Neural progenitor cell (in vitro differentiated cells): ENCODE results near the gene ELAPOR2. TPM values are rescaled to one million over a fixed set of nuclear protein-coding genes. Genes with fewer than 3 reads are reported as not detected.
"Not testable (repeated sequence)": the region's sequence is repeated elsewhere in the genome, so short reads cannot be mapped to it uniquely, and the experiment has no call there.

Experiments used
- DNase-seq: peaks from one replicate; pipeline ENCODE4 v3.0.0-alpha.2; 2016; ENCODE audit warnings: low spot score
- H2AFZ ChIP-seq: fragments of 200-600 bp; sonication (generic); replicated peaks from 2 replicates; pipeline ENCODE4 v1.6.1; 2016; ENCODE audit warnings: antibody characterized with exemption
- H3F3A ChIP-seq: fragments of 200-600 bp; sonication (generic); 2 replicates; pipeline ENCODE4 v1.6.1; 2016; ENCODE audit warnings: antibody characterized with exemption, low read depth
- H3K27ac ChIP-seq: fragments of 200-600 bp; sonication (generic); 2 replicates; pipeline ENCODE4 v1.5.1; 2016; ENCODE audit warnings: mild to moderate bottlenecking
- H3K27me3 ChIP-seq: fragments of 200-600 bp; sonication (generic); 2 replicates; pipeline ENCODE4 v1.6.1; 2016; ENCODE audit warnings: mild to moderate bottlenecking, moderate library complexity
- H3K36me3 ChIP-seq: fragments of 200-600 bp; sonication (generic); 2 replicates; pipeline ENCODE4 v1.5.1; 2016
- H3K4me1 ChIP-seq: fragments of 200-600 bp; sonication (generic); 2 replicates; pipeline ENCODE4 v1.6.1; 2016; ENCODE audit warnings: mixed run types
- H3K4me2 ChIP-seq: fragments of 200-600 bp; sonication (generic); 2 replicates; pipeline ENCODE4 v1.6.1; 2016
- H3K4me3 ChIP-seq: fragments of 200-600 bp; sonication (generic); 2 replicates; pipeline ENCODE4 v1.5.1; 2016
- H3K79me2 ChIP-seq: fragments of 200-600 bp; sonication (generic); 2 replicates; pipeline ENCODE4 v1.6.1; 2016; ENCODE audit warnings: low read depth
- H3K9ac ChIP-seq: fragments of 200-600 bp; sonication (generic); 2 replicates; pipeline ENCODE4 v1.6.1; 2016
- H3K9me3 ChIP-seq: fragments of 200-600 bp; sonication (generic); 2 replicates; pipeline ENCODE4 v1.5.1; 2016; ENCODE audit warnings: low read depth
- H4K20me1 ChIP-seq: fragments of 200-600 bp; sonication (generic); 2 replicates; pipeline ENCODE4 v1.6.1; 2016; ENCODE audit warnings: low read depth
- H3K27ac Mint-ChIP-seq: 3 replicates; pipeline ENCODE4 v1.8.0; 2021; ENCODE audit warnings: mixed read lengths
- H3K27me3 Mint-ChIP-seq: 2 replicates; pipeline ENCODE4 v1.8.0; 2022; ENCODE audit warnings: low read depth, mild to moderate bottlenecking, inconsistent platforms, moderate library complexity, mixed read lengths; ENCODE audit not compliant: insufficient read depth
- H3K36me3 Mint-ChIP-seq: 3 replicates; pipeline ENCODE4 v1.8.0; 2021; ENCODE audit warnings: mixed read lengths
- H3K4me1 Mint-ChIP-seq: 3 replicates; pipeline ENCODE4 v1.8.0; 2021; ENCODE audit warnings: mixed read lengths
- H3K4me3 Mint-ChIP-seq: 3 replicates; pipeline ENCODE4 v1.8.0; 2021; ENCODE audit warnings: mild to moderate bottlenecking, moderate library complexity, mixed read lengths
- H3K9me3 Mint-ChIP-seq: 3 replicates; pipeline ENCODE4 v1.8.0; 2020; ENCODE audit warnings: mixed read lengths
- EZH2 ChIP-seq: fragments of 200-600 bp; sonication (generic); IDR thresholded peaks from 2 replicates; pipeline ENCODE4 v1.6.1; 2017; ENCODE audit warnings: antibody characterized with exemption, mild to moderate bottlenecking, moderate library complexity
- EZH2phosphoT487 ChIP-seq: fragments of 200-600 bp; sonication (generic); IDR thresholded peaks from 2 replicates; pipeline ENCODE4 v1.6.1; 2017; ENCODE audit warnings: antibody characterized with exemption
- total RNA-seq: library from RNA; depleted of rRNA; stranded (reverse); fragments of >200 nt; gene quantifications from 2 replicates; pipeline ENCODE4 v1.2.3, GENCODE V29; 2015; ENCODE audit warnings: low replicate concordance
- TF ChIP-seq, protein P1 (sequence below): fragments of 200-600 bp; sonication (generic); IDR thresholded peaks from 2 replicates; pipeline ENCODE4 v1.5.1; 2017; ENCODE audit warnings: antibody characterized with exemption, mild to moderate bottlenecking

ELAPOR2 gene
- total RNA-seq, 1 donor from 2014 or later: 80.4 TPM

DNA sequence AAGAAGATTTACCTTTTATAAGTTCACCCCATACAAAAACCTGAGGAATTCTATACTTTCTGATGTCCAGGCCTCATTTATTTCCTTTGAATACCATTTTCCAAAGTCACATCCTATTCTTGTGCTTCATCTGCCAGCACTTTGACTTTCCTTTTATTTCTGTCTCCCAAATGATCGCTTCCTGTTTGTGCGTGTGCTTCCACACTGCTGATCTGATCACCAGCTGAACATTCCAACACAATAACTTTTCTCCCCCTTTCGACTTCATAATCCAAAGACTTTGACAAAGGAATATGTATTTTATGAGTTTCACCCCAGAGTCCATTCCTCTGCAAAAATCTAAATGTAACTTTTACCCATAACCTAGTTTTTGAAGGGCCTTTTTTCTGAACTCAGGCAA lies 3.1 kb downstream of the ELAPOR2 start:
- TF ChIP-seq, protein P1, sequence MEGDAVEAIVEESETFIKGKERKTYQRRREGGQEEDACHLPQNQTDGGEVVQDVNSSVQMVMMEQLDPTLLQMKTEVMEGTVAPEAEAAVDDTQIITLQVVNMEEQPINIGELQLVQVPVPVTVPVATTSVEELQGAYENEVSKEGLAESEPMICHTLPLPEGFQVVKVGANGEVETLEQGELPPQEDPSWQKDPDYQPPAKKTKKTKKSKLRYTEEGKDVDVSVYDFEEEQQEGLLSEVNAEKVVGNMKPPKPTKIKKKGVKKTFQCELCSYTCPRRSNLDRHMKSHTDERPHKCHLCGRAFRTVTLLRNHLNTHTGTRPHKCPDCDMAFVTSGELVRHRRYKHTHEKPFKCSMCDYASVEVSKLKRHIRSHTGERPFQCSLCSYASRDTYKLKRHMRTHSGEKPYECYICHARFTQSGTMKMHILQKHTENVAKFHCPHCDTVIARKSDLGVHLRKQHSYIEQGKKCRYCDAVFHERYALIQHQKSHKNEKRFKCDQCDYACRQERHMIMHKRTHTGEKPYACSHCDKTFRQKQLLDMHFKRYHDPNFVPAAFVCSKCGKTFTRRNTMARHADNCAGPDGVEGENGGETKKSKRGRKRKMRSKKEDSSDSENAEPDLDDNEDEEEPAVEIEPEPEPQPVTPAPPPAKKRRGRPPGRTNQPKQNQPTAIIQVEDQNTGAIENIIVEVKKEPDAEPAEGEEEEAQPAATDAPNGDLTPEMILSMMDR: no peak
- TF ChIP-seq EZH2 (no peak), EZH2phosphoT487 (no peak)
- no peaks in the 10 kb centered on the region for H3K79me2 ChIP-seq
- no peaks in the 10 kb centered on the region for H3K9me3 Mint-ChIP-seq
- H2AFZ ChIP-seq: no peak overlapping the region
- H4K20me1 ChIP-seq: no peaks in the 10 kb centered on the region
- no peak overlapping the region for H3K4me3 ChIP-seq
- peaks cover 19% of the 10 kb centered on the region for H3F3A ChIP-seq
- H3K4me2 ChIP-seq: no peak overlapping the region
- no peaks in the 10 kb centered on the region for H3K36me3 ChIP-seq
- H3K36me3 Mint-ChIP-seq: no peaks in the 10 kb centered on the region
- peaks cover 19% of the 10 kb centered on the region for H3K27me3 ChIP-seq
- no peak overlapping the region for H3K27ac Mint-ChIP-seq
- H3K9me3 ChIP-seq: no peaks in the 10 kb centered on the region
- H3K9ac ChIP-seq: no peak overlapping the region
- no peak overlapping the region for H3K4me3 Mint-ChIP-seq
- peaks cover 9% of the 10 kb centered on the region for H3K4me1 Mint-ChIP-seq
- no peak overlapping the region for H3K27ac ChIP-seq
- H3K27me3 Mint-ChIP-seq: peaks cover 7% of the 10 kb centered on the region
- peaks cover 6% of the 10 kb centered on the region for H3K4me1 ChIP-seq
- DNase-seq: no peak

DNA sequence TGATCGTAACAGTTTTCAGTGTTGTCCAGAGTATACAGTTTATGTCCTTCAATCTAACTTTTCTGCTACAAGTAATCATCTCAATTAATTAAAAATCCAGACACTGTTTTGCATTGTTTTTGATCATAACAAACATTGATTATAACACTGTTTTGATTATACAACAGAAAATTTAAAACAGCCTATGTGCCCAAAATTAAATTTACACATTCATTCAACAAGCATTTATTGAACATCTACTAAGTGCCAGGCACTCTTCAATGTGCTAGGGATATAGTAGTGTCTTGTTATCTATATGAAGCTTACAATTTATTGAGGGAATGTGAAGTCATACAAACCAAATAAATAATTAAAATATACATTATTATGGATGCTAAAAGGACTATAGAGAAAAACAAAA lies 10.6 kb downstream of the ELAPOR2 start:
- H2AFZ ChIP-seq: no peak overlapping the region
- no peaks in the 10 kb centered on the region for H4K20me1 ChIP-seq
- Mint-ChIP-seq H3K27me3 (peaks cover 3% of the 10 kb centered on the region), H3K4me3 (no peak overlapping the region), H3K9me3 (peaks cover 14% of the 10 kb centered on the region), H3K27ac (no peak overlapping the region), H3K4me1 (no peaks in the 10 kb centered on the region), H3K36me3 (peaks cover 2% of the 10 kb centered on the region)
- H3K4me3 ChIP-seq: no peak overlapping the region
- H3K4me2 ChIP-seq: no peak overlapping the region
- H3K9me3 ChIP-seq: no peaks in the 10 kb centered on the region
- no peaks in the 10 kb centered on the region for H3K36me3 ChIP-seq
- TF ChIP-seq EZH2phosphoT487: no peak
- TF ChIP-seq, protein P1: no peak
- TF ChIP-seq EZH2: no peak
- no peaks in the 10 kb centered on the region for H3K79me2 ChIP-seq
- no peaks in the 10 kb centered on the region for H3K27me3 ChIP-seq
- no peak overlapping the region for H3K27ac ChIP-seq
- H3K4me1 ChIP-seq: no peaks in the 10 kb centered on the region
- DNase-seq: no peak
- H3K9ac ChIP-seq: no peak overlapping the region
- H3F3A ChIP-seq: no peaks in the 10 kb centered on the region

DNA sequence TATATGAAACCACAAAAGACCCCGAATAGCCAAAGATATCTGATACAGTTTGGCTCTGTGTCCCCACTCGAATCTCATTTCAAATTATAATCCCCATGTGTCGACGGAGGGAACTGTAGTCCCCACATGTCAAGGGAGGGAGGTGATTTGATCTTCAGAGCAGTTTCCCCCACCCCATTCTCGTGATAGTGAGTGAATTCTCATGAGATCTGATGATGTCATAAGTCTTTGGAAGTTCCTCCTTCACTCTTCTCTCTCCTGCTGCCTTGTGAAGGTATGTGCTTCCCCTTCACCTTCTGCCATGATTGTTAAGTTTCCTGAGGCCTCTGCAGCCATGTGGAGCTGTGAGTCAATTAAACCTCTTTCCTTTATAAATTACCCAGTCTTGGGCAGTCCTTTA lies 13.0 kb downstream of the ELAPOR2 start:
- Histone ChIP-seq H3F3A (no peaks in the 10 kb centered on the region), H4K20me1 (no peaks in the 10 kb centered on the region), H3K9me3 (no peaks in the 10 kb centered on the region), H3K79me2 (no peaks in the 10 kb centered on the region), H3K4me2 (no peak overlapping the region), H3K36me3 (no peaks in the 10 kb centered on the region), H3K27ac (no peak overlapping the region), H2AFZ (no peak overlapping the region), H3K9ac (no peak overlapping the region), H3K4me3 (no peak overlapping the region), H3K27me3 (no peaks in the 10 kb centered on the region), H3K4me1 (no peaks in the 10 kb centered on the region)
- no peaks in the 10 kb centered on the region for H3K4me1 Mint-ChIP-seq
- DNase-seq: no peak
- peaks cover 2% of the 10 kb centered on the region for H3K27me3 Mint-ChIP-seq
- no peak overlapping the region for H3K27ac Mint-ChIP-seq
- no peak overlapping the region for H3K4me3 Mint-ChIP-seq
- H3K9me3 Mint-ChIP-seq: peaks cover 19% of the 10 kb centered on the region
- TF ChIP-seq, protein P1: no peak
- peaks cover 2% of the 10 kb centered on the region for H3K36me3 Mint-ChIP-seq

DNA sequence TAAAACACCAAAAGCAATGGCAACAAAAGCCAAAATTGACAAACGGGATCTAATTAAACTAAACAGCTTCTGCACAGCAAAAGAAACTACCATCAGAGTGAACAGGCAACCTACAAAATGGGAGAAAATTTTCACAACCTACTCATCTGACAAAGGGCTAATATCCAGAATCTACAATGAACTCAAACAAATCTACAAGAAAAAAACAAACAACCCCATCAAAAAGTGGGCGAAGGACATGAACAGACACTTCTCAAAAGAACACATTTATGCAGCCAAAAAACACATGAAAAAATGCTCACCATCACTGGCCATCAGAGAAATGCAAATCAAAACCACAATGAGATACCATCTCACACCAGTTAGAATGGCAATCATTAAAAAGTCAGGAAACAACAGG lies 14.7 kb downstream of the ELAPOR2 start:
- H3K9ac ChIP-seq, H3F3A ChIP-seq, H3K36me3 ChIP-seq, H2AFZ ChIP-seq, H3K4me2 ChIP-seq, H3K9me3 ChIP-seq, H3K4me3 ChIP-seq, H3K4me1 ChIP-seq, H3K27me3 Mint-ChIP-seq, H4K20me1 ChIP-seq, H3K4me1 Mint-ChIP-seq, H3K36me3 Mint-ChIP-seq, DNase-seq, H3K79me2 ChIP-seq, H3K27ac ChIP-seq, H3K27ac Mint-ChIP-seq, H3K4me3 Mint-ChIP-seq, H3K27me3 ChIP-seq: not testable (repeated sequence)
- H3K9me3 Mint-ChIP-seq: peaks cover 19% of the 10 kb centered on the region

DNA sequence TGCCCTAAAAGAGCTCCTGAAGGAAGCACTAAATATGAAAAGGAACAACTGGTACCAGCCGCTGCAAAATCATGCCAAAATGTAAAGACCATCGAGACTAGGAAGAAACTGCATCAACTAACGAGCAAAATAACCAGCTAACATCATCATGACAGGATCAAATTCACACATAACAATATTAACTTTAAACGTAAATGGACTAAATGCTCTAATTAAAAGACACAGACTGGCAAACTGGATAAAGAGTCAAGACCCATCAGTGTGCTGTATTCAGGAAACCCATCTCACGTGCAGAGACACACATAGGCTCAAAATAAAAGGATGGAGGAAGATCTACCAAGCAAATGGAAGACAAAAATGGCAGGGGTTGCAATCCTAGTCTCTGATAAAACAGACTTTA lies 17.9 kb downstream of the ELAPOR2 start:
- not testable (repeated sequence) for H3K27me3 Mint-ChIP-seq, H3K27me3 ChIP-seq, H3K4me2 ChIP-seq, H3K4me3 Mint-ChIP-seq, H3K36me3 Mint-ChIP-seq, H3K27ac Mint-ChIP-seq, H3K9ac ChIP-seq, H2AFZ ChIP-seq, H3K36me3 ChIP-seq, DNase-seq, H3K4me1 Mint-ChIP-seq, H3K27ac ChIP-seq, H3K4me3 ChIP-seq, H3K9me3 ChIP-seq
- peaks cover 30% of the 10 kb centered on the region for H3K79me2 ChIP-seq
- peaks cover 14% of the 10 kb centered on the region for H3K9me3 Mint-ChIP-seq
- peaks cover 12% of the 10 kb centered on the region for H3F3A ChIP-seq
- H4K20me1 ChIP-seq: peaks cover 19% of the 10 kb centered on the region
- H3K4me1 ChIP-seq: peaks cover 12% of the 10 kb centered on the region

DNA sequence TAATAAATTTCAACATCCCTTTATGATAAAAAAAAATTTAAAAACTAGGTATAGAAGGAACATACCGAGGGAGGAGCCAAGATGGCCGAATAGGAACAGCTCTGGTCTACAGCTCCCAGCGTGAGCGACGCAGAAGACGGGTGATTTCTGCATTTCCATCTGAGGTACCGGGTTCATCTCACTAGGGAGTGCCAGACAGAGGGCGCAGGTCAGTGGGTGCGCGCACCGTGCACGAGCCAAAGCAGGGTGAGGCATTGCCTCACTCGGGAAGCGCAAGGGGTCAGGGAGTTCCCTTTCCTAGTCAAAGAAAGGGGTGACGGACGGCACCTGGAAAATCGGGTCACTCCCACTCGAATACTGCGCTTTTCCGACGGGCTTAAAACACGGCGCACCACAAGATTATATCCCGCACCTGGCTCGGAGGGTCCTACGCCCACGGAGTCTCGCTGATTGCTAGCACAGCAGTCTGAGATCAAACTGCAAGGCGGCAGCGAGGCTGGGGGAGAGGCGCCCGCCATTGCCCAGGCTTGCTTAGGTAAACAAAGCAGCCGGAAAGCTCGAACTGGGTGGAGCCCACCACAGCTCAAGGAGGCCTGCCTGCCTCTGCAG lies 19.7 kb downstream of the ELAPOR2 start:
- H3K27me3 Mint-ChIP-seq, H3K27me3 ChIP-seq, H3K36me3 Mint-ChIP-seq, H3K9me3 ChIP-seq, H3K36me3 ChIP-seq, H3K9me3 Mint-ChIP-seq, H3K4me1 Mint-ChIP-seq: not testable (repeated sequence)
- H3F3A ChIP-seq: peaks cover 12% of the 10 kb centered on the region
- peaks cover 35% of the 10 kb centered on the region for H4K20me1 ChIP-seq
- H3K27ac Mint-ChIP-seq: peak overlapping the region; percentile 100
- peak overlapping the region; percentile 94 for H3K9ac ChIP-seq
- peaks cover 12% of the 10 kb centered on the region for H3K4me1 ChIP-seq
- H3K79me2 ChIP-seq: peaks cover 48% of the 10 kb centered on the region
- H3K4me3 Mint-ChIP-seq: peak overlapping the region; percentile 92
- H3K4me3 ChIP-seq: peak overlapping the region; percentile 98
- peak overlapping the region; percentile 88 for H3K4me2 ChIP-seq
- H3K27ac ChIP-seq: peak overlapping the region; percentile 97
- peak overlapping the region; percentile 96 for H2AFZ ChIP-seq
- DNase-seq: peak; percentile 13
